HL-60 (cell line): ENCODE data around the gene PIK3CD.
"Not testable (repeated sequence)": the region's sequence is repeated elsewhere in the genome, so short reads cannot be mapped to it uniquely, and the experiment has no call there.

Source experiments
- DNase-seq, 2 experiments: peaks; one replicate each; pipeline ENCODE4 v3.0.0-alpha.2; 2010 to 2020; ENCODE audit warnings: low read depth in 1 of 2, low spot score in 1 of 2
- H3K27ac ChIP-seq: fragments of 250-450 bp; sonication (Bioruptor Pico); replicated peaks from 2 replicates; pipeline ENCODE4 v1.5.1; 2020; ENCODE audit warnings: mild to moderate bottlenecking, moderate library complexity
- H3K27me3 ChIP-seq: fragments of 250-450 bp; sonication (Bioruptor Pico); 2 replicates; pipeline ENCODE4 v1.5.1; 2021; ENCODE audit warnings: mild to moderate bottlenecking, moderate library complexity; ENCODE audit not compliant: insufficient read depth, poor library complexity, severe bottlenecking
- H3K4me3 ChIP-seq: replicated peaks from 2 replicates; pipeline ENCODE4 v1.5.1; 2011; ENCODE audit warnings: mild to moderate bottlenecking, control low read depth, low read length; ENCODE audit not compliant: insufficient read depth
- CTCF ChIP-seq: IDR thresholded peaks from one replicate; pipeline ENCODE4 v1.5.1; 2011; ENCODE audit warnings: low read length, control low read depth, inconsistent platforms; ENCODE audit not compliant: insufficient read depth
- GABPA ChIP-seq: IDR thresholded peaks from 2 replicates; pipeline ENCODE4 v1.6.1; 2012; ENCODE audit warnings: low read depth
- POLR2AphosphoS5 ChIP-seq: IDR thresholded peaks from 2 replicates; pipeline ENCODE4 v1.6.1; 2012; ENCODE audit warnings: low read depth
- REST ChIP-seq: IDR thresholded peaks from 2 replicates; pipeline ENCODE4 v1.6.1; 2012; ENCODE audit warnings: low read depth; ENCODE audit not compliant: insufficient replicate concordance
- SPI1 ChIP-seq: IDR thresholded peaks from 2 replicates; pipeline ENCODE4 v1.6.1; 2012; ENCODE audit warnings: low read depth, mild to moderate bottlenecking, borderline replicate concordance

PIK3CD gene

GRCh38 chr1:9748391-9748790 lies 96.9 kb downstream of the PIK3CD start:
- not testable (repeated sequence) for DNase-seq, H3K27ac ChIP-seq, H3K27me3 ChIP-seq, H3K4me3 ChIP-seq

- Histone ChIP-seq H3K4me3 (no peak overlapping the region), H3K27me3 (no peaks in the 10 kb centered on the region), H3K27ac (no peak overlapping the region)
- no peak for DNase-seq
- TF ChIP-seq REST (no peak), POLR2AphosphoS5 (no peak), GABPA (no peak), SPI1 (no peak), CTCF (no peak)
These were observed 97.8 kb downstream of the PIK3CD start for GRCh38 chr1:9749361-9749760.

- Histone ChIP-seq H3K4me3 (no peak overlapping the region), H3K27me3 (no peaks in the 10 kb centered on the region), H3K27ac (no peak overlapping the region)
- no peak for DNase-seq
- TF ChIP-seq GABPA (no peak), SPI1 (no peak), REST (no peak), CTCF (no peak), POLR2AphosphoS5 (no peak)
These were observed 100.4 kb downstream of the PIK3CD start for GRCh38 chr1:9751971-9752370.

- H3K4me3 ChIP-seq: no peak overlapping the region
- no peak for TF ChIP-seq POLR2AphosphoS5
- TF ChIP-seq REST: no peak
- no peak for TF ChIP-seq CTCF
- TF ChIP-seq SPI1: no peak
- TF ChIP-seq GABPA: no peak
- H3K27me3 ChIP-seq: no peaks in the 10 kb centered on the region
- DNase-seq: no peak
- no peak overlapping the region for H3K27ac ChIP-seq
These were observed 101.6 kb downstream of the PIK3CD start for GRCh38 chr1:9753121-9753531.
